SH-SY5Y (cell line): ENCODE data around the gene PPIH.

Experiments used
- GATA2 ChIP-seq: IDR thresholded peaks from 2 replicates; pipeline ENCODE4 v1.6.1; 2011; ENCODE audit warnings: mild to moderate bottlenecking, low read depth, low read length
- GATA3 ChIP-seq: IDR thresholded peaks from 2 replicates; pipeline ENCODE4 v1.6.1; 2011; ENCODE audit warnings: low read depth, mild to moderate bottlenecking, low read length, moderate library complexity

- TF ChIP-seq GATA2, result no peak
- no peak for TF ChIP-seq GATA3
Observed at GRCh38 chr1:42670425-42670824, 12.2 kb downstream of the PPIH start.
